CD4-positive, alpha-beta T cell treated with Interleukin-17A for 4 hours (primary cell): ENCODE measurements around the gene MBLAC2.

Experiments used
- DNase-seq: peaks from one replicate; pipeline ENCODE4 v3.0.0-alpha.2; 2020; ENCODE audit warnings: mixed read lengths

MBLAC2 gene

DNA sequence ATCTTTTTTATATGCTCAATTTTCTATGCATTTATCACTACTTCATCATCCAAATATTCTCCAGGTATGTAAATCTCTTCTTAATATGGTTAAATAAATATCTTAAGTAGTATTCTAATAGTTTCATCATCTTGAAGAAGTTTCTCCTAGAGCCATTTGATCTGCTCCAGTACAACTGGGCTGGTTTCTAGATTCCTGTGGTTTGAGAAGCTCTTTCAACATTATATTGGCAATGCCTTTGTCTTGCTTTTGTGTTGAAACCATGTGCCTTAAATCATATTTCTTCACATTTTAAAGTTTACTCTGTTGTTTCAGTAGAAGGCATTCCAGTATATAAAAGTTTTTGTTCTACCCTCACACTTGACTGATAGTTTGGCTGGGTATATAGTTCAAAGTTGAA is 27.6 kb downstream of the MBLAC2 start:
- no peak for DNase-seq

GRCh38 chr5:90440644-90441043 is 33.9 kb downstream of the MBLAC2 start:
- no peak for DNase-seq

DNA sequence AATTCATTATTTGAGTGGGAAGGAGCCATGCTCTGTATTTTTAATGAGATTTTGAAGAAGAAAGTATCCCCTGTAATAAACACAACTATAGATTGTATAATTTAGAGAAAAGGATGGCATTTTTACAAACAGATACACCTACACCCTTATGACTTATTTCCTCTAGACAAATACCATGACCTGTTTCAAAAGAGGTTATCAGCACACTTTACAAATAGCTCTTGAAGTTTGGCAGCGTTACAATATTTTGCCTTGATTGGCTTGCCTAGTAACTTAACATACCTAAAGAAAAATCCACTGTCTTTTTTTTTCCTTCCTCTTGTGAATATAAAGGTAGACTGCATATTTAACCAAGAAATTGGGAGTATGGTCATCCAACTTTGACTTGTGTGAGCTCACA is 36.5 kb downstream of the MBLAC2 start:
- no peak for DNase-seq

DNA sequence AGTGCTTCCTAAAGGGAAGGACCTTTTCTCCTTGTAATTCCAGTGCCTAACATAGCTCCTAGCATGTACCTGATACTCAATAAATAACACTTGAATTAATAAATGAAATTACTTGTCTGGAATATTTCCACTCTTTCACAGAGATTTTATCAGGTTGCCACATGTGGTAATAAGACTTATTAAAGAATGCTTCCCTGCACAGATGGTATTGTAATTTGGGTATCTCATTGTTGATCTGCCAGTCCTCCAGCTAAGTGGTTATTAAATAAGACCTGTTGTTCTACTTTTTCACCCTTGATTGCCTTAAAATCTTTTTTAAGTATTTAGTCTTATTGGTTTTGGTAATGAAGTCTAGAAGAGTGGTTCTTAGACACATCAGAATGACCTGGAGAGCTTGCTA is 36.9 kb downstream of the MBLAC2 start:
- no peak for DNase-seq

DNA sequence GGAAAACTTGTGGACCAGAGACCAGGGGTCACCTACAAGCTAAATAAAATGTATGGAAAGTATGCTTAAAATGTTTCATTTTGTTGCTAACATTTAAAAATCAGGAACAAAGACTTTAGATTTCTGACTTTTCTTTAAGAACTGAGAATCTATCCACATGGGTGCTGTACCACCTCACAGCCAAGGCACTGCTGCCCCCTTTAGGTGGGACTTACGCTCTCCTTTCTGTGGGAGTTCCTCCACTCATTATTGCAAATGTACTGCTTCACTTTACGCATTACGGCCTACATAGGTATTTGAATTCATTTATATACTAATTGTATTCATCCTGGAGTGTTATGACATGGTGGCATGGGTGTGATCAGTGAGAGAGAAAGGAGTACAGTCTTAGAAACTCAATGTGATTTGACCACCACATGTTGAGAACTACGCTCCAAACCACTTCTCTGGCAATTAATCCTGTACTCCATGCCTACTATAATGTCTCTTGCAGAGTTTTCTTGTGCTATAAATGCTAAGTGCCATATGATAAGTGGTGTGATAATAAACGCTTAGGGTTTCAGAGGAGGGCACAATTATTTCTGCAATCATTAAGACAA is 40.4 kb downstream of the MBLAC2 start:
- peak; percentile 61 for DNase-seq

DNA sequence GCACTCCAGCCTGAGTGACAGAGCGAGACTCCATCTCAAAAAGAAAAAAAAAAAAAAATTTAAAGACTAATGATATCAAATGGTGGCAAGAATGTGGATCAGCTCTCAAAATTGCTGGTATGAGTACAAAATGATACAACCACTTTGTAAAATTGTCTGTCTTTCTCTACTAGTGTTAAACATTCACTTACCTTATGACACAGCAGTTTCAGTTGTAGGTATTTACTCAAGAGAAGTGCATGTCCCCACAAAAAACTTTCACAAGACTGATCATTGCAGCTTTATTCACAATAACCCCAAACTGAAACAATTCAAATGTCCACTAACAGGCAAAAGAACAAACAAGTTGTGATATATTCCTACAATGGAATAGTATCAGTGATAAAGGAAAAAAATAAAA is 50.3 kb downstream of the MBLAC2 start:
- DNase-seq = no peak

DNA sequence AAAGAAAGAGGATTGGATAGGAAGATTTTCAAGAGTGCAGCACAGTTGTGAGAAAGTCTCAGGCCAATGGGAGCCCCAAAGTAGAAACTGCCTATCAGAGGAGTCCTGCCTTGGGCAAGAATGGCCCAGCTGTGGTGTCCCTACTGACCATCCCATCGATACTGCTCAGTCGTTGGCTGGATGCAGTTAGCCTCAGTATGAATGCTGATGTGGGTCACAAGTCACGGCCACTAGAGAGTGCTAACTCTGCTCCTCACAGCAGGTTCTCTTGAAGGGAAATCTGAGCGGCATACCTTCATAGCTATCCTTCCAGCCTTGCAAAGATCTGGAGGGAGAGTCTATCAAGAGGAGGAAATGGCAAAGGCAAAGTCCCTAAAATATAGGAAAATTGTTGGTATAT is 53.4 kb downstream of the MBLAC2 start:
- DNase-seq = no peak

DNA sequence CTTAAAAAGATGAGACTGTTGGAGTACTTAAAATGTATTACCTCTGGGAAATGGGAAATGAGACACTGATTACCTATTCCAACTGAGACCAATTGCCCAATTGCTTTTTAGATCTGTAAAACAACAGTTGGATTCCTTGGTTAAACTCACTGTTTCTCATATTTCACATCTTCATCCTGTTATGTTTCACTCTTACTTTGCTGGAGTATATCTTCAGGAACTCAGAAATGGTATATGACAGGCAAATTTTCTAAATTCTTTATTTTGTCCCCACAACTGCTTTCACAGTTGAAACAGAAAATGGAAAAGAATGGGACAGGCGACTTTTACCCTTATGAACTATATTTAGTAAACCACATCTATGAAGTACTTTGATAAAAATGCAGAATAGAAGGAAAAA is 56.4 kb downstream of the MBLAC2 start:
- DNase-seq = no peak

DNA sequence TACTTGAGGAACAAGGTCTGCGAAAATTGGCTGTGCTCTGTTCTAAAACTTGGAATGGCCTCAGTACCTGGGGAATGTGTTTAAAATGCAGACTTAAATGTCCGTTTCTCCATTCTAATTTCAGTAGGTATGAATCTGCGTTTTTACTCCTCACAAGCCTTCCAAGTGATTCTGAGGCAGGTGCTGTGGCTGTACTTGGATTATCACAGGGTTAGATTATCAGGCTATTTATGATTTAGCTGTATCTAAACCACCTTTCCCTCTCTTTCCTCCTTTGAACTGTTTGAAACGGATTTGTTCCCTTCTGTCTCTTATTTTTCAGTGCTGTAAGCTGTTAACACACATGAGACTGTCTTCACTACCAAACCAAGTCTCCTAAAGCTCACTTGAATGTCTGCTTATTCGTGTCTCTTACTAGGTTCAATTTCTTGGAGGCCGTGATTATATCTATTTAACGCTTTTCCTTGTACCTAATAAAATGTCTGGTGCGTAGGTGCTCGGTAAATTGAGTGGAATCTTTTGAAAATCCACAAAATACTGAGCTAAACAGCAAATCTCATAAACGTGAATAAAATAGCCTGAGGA is 64.3 kb downstream of the MBLAC2 start:
- DNase-seq = no peak

DNA sequence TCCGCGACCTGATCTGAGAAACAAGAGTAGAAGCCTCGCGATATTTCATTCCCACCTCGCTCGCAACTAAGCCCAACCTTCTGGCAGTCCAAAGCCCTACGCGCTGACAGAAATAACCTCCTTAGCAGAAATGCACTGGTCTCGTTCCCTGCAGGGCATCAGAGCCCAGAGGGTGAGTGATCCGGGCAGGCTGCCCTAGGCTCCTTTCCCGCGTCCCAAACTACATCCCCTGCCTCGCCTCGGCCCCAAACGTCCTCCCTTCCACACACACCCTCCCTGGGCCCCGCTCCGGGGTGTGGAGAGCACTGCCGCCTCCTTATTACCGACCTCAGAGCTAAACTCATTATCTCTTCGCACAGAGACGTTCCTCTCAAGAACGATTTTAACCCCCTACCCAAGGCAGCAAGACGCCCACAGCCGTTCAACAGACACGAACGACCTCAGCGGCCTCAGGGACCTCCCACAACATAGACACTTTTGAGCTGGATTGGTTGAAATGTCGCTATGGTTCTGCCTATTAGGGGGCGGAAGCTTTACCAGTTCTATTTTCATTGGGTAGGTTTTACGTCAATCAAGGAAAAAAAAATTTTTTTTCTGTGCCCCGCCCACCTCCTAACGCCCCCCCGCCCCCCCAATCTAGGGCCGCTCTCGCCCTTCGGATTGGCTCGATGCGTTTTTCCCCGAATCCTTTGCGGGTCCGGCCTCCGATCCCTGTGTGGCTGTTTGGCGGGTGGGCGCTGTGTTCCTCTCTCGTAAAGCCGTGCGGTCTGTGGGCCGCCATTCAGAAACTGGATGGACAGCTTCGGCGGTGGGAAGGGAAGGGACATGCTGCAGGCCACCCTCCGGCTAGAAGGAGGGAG is 65.0 kb downstream of the MBLAC2 start, which contains the start of gene CETN3:
Gene CETN3 (minus strand): TSS at position 439 of the 860 bp plus-strand sequence. CDS start 95 bp downstream, at position 344.
- peak; percentile 89 for DNase-seq

DNA sequence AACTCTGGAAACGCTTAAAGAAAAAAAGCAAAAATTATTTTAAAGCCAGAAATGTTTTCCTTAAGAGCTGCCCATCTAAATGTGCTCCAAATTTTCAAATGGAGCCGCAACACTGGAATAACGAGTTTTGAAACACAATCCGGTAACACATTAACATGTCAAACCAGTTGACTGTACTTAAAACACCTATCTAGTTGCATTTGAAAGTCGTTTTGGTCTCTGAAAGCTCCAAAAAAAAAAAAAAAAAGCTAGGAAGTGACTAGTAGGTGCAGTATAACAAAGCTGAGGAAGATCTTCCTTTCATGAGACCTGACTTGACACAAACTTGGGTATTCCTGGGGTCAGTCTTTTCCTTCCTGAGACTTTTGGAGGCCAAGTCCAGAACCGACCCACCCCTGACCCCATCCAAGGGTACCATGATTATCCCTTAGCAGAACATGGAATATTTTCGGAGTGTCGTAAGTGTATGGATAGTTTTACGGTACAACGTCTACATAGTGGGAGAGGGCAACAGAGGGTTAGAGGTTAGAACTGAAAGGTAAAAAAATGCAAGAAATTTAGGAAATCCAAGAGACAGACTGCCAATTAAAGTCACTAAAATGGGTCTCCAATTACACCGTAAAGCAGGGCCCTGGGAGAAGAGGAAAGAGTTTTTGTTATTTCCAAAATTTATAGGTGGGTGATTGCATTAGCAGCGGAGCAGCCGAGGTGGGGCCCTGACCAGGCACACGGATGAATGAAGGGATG is 65.8 kb downstream of the MBLAC2 start:
- no peak for DNase-seq
